HG03520 (cell line): ENCODE measurements around the gene TMEM53.

Experiments used
- ATAC-seq: cut with Tn5 transposase; IDR thresholded peaks from one replicate; pipeline ENCODE4 v1.9.1; 2021; ENCODE audit warnings: mild to moderate bottlenecking, moderate library complexity; ENCODE audit not compliant: unreplicated experiment

Gene TMEM53

GRCh38 chr1:44606701-44607281 lies 67.5 kb downstream of the TMEM53 start:
- ATAC-seq: no peak

- no peak for ATAC-seq
Measured at GRCh38 chr1:44605914-44606615, 68.2 kb downstream of the TMEM53 start.

GRCh38 chr1:44604157-44604955 lies 69.9 kb downstream of the TMEM53 start:
- ATAC-seq: no peak

GRCh38 chr1:44603718-44604117 lies 70.6 kb downstream of the TMEM53 start:
- ATAC-seq: no peak
